IPS-NIHi7 (cell line): ENCODE data around the gene HOXB9.

Experiments used
- DNase-seq: peaks from one replicate; pipeline ENCODE4 v3.0.0; 2012; ENCODE audit warnings: mixed read lengths; ENCODE audit errors: extremely low spot score

The HOXB9 gene

GRCh38 chr17:48610282-48611211 is 15.6 kb downstream of the HOXB9 start, which contains the start of gene HOXB7:
Gene HOXB7 (minus strand): TSS chr17:48611017. CDS start chr17:48610918, 99 bp downstream.
- DNase-seq: no peak

DNA sequence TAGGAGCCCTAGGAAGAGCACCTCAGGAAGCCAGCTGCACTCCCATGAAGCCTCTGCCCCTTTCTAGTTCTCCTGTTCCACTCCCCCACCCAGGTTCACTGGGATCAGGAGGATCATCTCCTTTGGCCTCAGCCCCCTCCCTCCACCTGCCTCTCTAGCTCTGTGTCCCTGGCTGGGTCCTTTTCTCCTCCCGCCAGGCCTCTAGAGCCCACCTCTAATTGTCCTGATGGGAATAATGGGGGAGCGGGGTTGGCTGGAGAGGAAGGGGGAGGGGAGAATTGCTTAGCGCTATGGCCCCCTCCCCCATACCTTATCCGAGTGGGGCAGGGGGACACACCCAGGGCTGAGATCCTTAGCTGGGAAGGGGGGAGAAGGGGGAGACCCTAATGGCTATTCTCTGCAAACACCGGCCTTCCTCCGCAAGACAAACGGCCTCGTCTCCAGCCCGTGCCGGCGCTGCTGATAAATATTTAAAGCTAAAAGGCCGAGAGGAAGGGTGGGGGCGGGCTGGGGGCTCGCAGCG is 16.3 kb downstream of the HOXB9 start:
- no peak for DNase-seq

GRCh38 chr17:48609033-48609432 is 17.1 kb downstream of the HOXB9 start:
- no peak for DNase-seq

- DNase-seq: no peak
Measured at GRCh38 chr17:48608494-48608834, 17.7 kb downstream of the HOXB9 start.

GRCh38 chr17:48606892-48607614 is 19.1 kb downstream of the HOXB9 start:
- no peak for DNase-seq

DNA sequence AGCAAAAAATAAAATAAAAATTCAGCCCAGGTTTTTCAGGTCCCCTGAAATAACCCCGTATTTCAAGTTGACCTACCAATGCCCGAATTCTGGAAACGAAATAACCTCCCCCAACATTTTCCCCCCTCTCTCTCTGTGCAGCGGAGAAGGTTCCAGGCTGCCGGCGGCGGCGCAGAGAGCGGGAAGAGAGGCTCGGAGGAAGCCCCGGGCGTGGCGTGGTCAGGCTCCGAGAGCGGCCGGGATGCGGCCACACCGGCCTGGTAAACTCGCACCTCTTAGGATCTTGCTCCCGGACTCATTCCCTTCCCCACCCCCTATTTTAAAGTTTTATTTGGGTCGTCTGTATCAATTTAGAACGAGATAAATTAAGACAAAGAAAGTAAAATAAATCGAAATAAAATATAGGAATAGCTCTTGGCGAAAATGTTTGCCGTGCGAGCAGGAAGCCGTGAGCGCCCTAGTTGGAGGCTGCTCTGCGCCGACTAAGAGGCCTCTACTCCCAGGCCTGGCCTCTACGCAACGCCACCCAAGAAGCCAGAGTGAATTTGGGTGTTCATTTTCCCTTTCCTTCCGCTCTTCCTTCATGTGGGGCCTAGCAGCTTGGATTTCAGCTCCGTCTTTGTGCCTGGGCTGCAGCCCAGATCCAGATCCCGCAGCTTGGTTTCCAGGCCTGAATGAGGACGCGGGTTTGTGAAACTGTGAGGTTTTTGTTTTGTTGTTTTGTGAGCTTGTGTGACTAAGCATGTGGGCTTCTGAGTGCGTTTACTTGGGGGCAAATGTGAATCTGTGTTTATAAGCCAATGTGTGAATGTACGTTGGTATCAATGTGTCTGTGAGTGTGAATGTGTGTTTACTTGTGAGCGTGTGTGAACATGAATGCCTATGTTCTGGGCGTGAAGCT is 19.9 kb downstream of the HOXB9 start:
- DNase-seq: no peak

DNA sequence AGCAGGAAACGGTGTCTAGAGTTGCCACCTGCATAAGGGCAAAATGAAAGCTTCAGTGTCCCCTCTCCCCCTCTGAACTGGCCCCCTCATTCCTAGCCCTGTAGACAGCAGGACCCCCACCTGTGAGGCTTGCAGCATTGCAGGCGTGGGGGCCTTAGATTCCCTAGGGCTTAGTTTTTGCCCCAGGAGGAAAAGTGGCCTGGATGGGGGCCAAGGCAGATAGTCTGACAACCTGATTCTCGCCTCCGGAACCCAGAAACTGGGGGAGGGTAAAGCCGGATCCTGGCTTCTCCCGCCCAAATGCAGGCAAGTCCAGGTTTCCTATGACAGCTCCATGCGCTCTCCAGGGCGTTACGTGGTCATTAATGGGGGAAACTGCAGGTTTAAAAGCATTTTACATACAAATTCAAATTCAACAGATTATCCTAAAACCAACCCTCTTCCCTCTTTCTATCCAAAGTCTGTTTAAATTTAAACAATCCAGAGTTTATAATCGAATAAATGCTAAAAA is 20.7 kb downstream of the HOXB9 start:
- DNase-seq: no peak

DNA sequence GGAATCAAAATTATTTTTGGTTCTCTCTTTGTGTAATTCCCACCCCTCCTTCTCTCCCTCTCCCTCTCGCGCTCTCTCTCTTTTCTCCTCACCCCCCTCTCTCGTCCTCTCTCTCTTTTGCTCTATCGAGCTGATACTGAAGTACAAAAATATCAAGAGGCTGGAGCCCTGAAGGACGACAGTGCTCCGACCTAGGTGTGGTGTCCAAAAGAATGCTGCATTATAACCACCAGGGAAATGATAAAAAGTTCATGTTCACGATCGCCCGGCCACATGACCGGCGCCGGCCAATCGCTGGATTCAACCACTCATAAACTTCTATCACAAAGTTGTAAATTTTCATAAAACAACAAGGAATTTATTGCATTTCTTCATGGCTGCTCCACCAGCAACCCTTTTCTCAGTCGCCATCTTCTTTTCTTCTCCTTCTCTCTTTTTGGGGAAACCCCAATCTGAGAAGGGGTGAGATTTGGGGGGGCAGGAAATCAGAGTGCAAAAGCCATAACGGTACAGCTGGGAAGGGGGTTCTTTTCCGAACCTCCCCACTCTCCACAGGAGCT is 21.3 kb downstream of the HOXB9 start, which contains the start of gene HOXB6:
Gene HOXB6 (minus strand): TSS at position 217 of the 560 bp plus-strand sequence. CDS start 6,836 bp downstream, outside the sequence.
- no peak for DNase-seq

- no peak for DNase-seq
Measured at GRCh38 chr17:48603959-48604769, 22.0 kb downstream of the HOXB9 start.

- no peak for DNase-seq
Measured at GRCh38 chr17:48601539-48602425, 24.4 kb downstream of the HOXB9 start.

DNA sequence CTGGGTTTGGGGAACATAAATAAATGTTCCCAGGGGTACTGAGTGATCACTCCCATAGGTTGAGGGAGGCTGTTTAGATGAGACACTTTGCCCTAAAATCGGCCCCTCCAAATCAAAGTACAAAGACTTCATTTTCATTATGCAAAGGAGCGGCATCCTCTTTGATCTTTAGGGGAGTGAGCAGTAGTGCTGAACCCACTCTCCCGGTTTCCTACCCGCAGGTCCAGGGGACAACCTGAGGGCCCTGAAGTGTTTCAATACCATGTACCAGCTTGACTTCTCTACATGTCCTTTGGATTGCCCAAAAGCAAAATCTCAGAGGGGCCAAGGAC is 25.0 kb downstream of the HOXB9 start:
- DNase-seq: no peak

GRCh38 chr17:48600244-48601098 is 25.7 kb downstream of the HOXB9 start:
- DNase-seq: no peak

DNA sequence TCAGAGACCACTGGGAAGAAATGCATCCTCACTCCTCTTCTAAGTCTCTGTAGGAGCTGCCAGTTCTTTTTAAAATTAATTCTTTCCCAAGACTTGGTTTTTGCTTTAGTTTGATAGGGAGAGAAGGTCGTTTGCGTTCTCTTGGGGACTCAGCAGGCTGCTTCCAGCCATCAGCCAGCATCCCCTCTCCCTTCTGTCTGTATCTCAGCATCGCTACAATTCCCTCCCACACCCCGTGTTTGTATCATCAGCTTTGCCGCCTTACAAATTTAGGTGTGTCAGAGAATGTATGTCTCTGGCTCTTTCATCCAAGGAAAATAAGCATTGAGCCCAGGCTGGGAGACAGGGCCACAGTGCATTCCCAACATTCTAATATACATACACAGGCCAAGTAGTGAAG is 26.8 kb downstream of the HOXB9 start:
- DNase-seq: no peak

DNA sequence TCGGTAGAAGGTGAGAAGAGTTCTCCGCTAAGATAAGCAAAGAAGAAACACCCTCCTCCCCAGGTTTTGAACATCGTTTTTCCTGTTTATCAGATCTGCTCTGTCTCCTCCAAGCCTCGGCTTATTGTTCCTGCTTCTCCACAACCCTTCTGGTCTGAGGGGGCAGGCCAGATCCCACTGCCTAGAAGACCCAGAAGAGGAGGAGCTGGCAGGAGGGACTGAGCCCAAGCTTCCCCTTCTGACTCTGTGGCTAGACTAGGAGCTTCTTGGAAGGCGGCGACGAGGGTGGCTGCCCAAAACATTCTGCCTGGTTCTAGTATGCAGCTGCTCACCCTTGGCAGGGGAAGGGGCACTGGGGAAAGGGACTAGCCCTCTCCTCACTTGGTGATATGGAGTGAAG is 27.4 kb downstream of the HOXB9 start:
- no peak for DNase-seq

GRCh38 chr17:48597778-48598631 is 28.2 kb downstream of the HOXB9 start:
- no peak for DNase-seq

DNA sequence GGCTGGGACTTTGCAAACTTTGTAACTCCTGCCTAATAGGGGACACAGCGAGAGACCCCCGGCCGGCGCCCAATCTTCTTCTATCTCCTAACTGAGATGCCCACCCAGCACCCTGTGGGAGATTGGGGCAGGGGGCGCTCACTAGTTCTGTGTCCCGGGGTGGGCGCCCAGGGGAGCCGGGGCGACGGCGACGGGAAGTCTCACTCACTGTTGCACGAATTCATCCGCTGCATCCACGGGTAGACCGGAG is 28.7 kb downstream of the HOXB9 start:
- no peak for DNase-seq

- DNase-seq: no peak
Measured at GRCh38 chr17:48596735-48597527, 29.2 kb downstream of the HOXB9 start.
